T-cell (primary cell): ENCODE measurements around the gene MAP2K5. TPM values are rescaled to one million over a fixed set of nuclear protein-coding genes. Genes with fewer than 3 reads are reported as not detected.
A peak's percentile ranks its signal among the peaks of the same experiment; 100 is the strongest.

Source experiments
- ATAC-seq, 4 experiments: fragments of 200-7000 bp in 3 of 4; fragments of 150-1000 bp in 1 of 4; cut with Tn5 transposase; replicated peaks in 1 of 4; 1 replicate in 3 of 4; 2 replicates in 1 of 4; pipeline ENCODE4 v1.10.0; 2021; ENCODE audit warnings: moderate library complexity in 3 of 4, mild to moderate bottlenecking in 2 of 4, moderate number of reproducible peaks in 1 of 4
- CTCF ChIA-PET, 2 donors: fragments of 300-600 bp; sonication (Branson Sonifier 250); formaldehyde crosslinking; loops; one replicate each; lab custom pipeline; 2022; ENCODE audit warnings: antibody characterized with exemption in 2 of 2; lab: Charles Lee
- POLR2A ChIA-PET, 2 donors: fragments of 300-600 bp; sonication (Branson Sonifier 250); formaldehyde crosslinking; loops; one replicate each; lab custom pipeline; 2022; ENCODE audit warnings: antibody characterized with exemption in 2 of 2; lab: Charles Lee
- DNase-seq, 35 experiments: peaks; one replicate each; pipeline versions ENCODE4 v3.0.0 to v3.0.0-alpha.2; 2013 to 2023
- H3K27ac ChIP-seq: one replicate; pipeline ENCODE4 v1.5.1; 2013; ENCODE audit warnings: low read length
- H3K27me3 ChIP-seq, 2 experiments: replicated peaks in 1 of 2; 1 replicate in 1 of 2; 2 replicates in 1 of 2; pipeline versions ENCODE4 v1.6.1 to v1.7.0; 2013; ENCODE audit warnings: low read length in 1 of 2, mixed read lengths in 1 of 2; ENCODE audit not compliant: control insufficient read depth in 2 of 2, insufficient read depth in 2 of 2; ENCODE audit errors: extremely low read depth in 1 of 2
- H3K36me3 ChIP-seq, 2 donors: 1 replicate in 1 of 2; 2 replicates in 1 of 2; pipeline versions ENCODE4 v1.6.1 to v1.7.0; 2013; ENCODE audit warnings: low read length in 1 of 2; ENCODE audit not compliant: control insufficient read depth in 2 of 2, insufficient read depth in 1 of 2; ENCODE audit errors: extremely low read depth in 1 of 2
- H3K4me1 ChIP-seq, 2 experiments: 1 replicate in 1 of 2; 2 replicates in 1 of 2; pipeline versions ENCODE4 v1.6.1 to v1.7.0; 2013; ENCODE audit warnings: low read length in 2 of 2, mixed read lengths in 1 of 2; ENCODE audit not compliant: insufficient read depth in 2 of 2, control insufficient read depth in 1 of 2; ENCODE audit errors: extremely low read depth in 1 of 2
- H3K4me3 ChIP-seq, 2 donors: 1 replicate in 1 of 2; 2 replicates in 1 of 2; pipeline versions ENCODE4 v1.5.1 to v1.7.0; 2013; ENCODE audit warnings: mild to moderate bottlenecking in 2 of 2, low read length in 1 of 2, moderate library complexity in 1 of 2; ENCODE audit not compliant: control insufficient read depth in 1 of 2; ENCODE audit errors: extremely low read depth in 1 of 2
- H3K9me3 ChIP-seq: 2 replicates; pipeline ENCODE4 v1.7.0; 2013
- H3K27ac Mint-ChIP-seq, 2 donors: one replicate each; pipeline ENCODE4 v1.8.0; 2020 to 2021; ENCODE audit warnings: mild to moderate bottlenecking in 2 of 2, mixed read lengths in 2 of 2
- H3K27me3 Mint-ChIP-seq, 2 donors: one replicate each; pipeline ENCODE4 v1.8.0; 2021 to 2022; ENCODE audit warnings: mixed read lengths in 2 of 2
- H3K36me3 Mint-ChIP-seq: one replicate; pipeline ENCODE4 v1.8.0; 2021; ENCODE audit warnings: mixed read lengths
- H3K4me1 Mint-ChIP-seq, 3 donors: one replicate each; pipeline ENCODE4 v1.8.0; 2020 to 2022; ENCODE audit warnings: mixed read lengths in 3 of 3, mild to moderate bottlenecking in 1 of 3
- H3K4me3 Mint-ChIP-seq, 3 donors: one replicate each; pipeline ENCODE4 v1.8.0; 2020 to 2022; ENCODE audit warnings: mild to moderate bottlenecking in 3 of 3, mixed read lengths in 3 of 3, moderate library complexity in 3 of 3
- H3K9me3 Mint-ChIP-seq, 3 donors: one replicate each; pipeline ENCODE4 v1.8.0; 2020 to 2022; ENCODE audit warnings: mixed read lengths in 3 of 3
- WGBS: methylation state at CpG from one replicate; pipeline ENCODE4 v1.1.5; 2013; ENCODE audit warnings: missing lambda C conversion rate; ENCODE audit not compliant: insufficient coverage; 5-methylcytosine and 5-hydroxymethylcytosine counted together
- total RNA-seq, 35 experiments: library from RNA in 6 of 35; stranded (reverse) in 6 of 35; fragments of 120-200 nt in 1 of 35; gene quantifications; one replicate each; pipeline versions ENCODE4 v1.2.1 to v1.2.4 and lab custom pipeline; 2013 to 2026

The MAP2K5 gene
- total RNA-seq, 5 donors from 2014 or later (not counting 1 experiment from before 2014, with no cell fraction given) = 24.5 to 35.5 (median 28.5) TPM

DNA sequence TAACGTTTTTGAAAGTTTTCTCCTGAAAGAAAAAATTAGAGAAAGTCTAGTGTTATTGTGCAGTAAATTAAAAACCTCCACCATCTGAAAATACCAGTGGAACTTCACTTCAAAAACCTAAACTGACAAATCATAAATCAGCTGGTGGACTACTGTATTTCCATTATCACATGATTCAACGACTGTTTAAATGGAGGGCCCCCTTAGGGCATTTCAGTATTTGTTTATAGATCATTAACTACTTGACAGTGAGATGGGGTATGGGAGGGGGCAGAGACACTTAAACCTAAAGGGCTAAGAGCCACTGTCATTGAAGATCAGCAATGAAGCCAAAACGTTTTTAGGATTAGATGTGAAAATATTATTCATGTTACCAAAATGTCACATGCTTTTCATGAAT, 30.4 kb upstream of the MAP2K5 start:
- Mint-ChIP-seq H3K27me3 (no peaks in the 10 kb centered on the region), H3K4me3 (no peak overlapping the region), H3K4me1 (no peaks in the 10 kb centered on the region), H3K36me3 (peaks cover 37% of the 10 kb centered on the region), H3K27ac (no peak overlapping the region), H3K9me3 (no peaks in the 10 kb centered on the region)
- DNase-seq (no peak), ATAC-seq (no peak)
- Histone ChIP-seq H3K4me1 (no peaks in the 10 kb centered on the region), H3K9me3 (no peaks in the 10 kb centered on the region), H3K27ac (no peak overlapping the region), H3K27me3 (no peaks in the 10 kb centered on the region), H3K4me3 (no peak overlapping the region), H3K36me3 (peaks cover 0 to 1% of the 10 kb centered on the region in 2 donors)
- no CpG with 5 or more reads among the region's 3 CpGs for whole genome bisulfite sequencing
- POLR2A ChIA-PET = no interaction called here
- CTCF ChIA-PET = no interaction called here

DNA sequence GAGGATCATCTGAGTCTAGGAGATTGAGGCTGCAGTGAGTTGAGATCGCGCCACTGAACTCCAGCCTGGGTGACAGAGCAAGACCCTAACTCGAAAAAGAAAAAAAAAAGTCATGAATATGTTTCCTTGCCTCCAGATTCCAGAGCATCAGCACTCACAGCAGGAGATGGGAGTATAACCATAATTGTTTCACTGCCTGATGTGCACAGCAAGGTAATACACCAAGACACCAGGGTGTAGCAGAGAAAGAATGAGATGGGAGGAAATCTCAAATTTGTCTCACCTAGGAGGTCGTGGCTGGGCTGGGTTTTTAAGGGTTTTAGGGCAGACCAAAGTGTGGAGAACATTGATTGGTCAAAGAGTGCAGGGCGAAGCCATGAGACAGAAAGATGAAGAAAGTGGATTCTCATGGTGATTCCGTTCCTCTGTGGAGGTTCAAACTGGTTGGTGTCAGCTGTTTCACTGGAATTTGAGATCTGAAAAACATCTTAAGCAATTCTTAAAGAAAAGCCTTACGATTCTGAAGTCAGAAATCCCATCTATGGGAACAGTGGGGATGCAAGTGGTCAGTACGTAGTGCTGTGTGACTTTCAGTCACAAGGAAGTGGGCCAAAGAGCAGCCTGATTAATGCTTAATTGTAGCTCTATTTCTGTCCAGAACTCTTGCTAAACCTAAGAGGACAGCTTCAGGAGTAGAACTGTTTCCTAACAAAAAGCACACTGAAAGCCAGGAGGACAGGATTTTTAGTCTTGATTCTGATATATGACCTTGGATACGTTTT, 29.4 kb upstream of the MAP2K5 start:
- H3K27me3 Mint-ChIP-seq = no peaks in the 10 kb centered on the region
- WGBS = 72% methylated on average over 7 of the region's 9 CpGs
- ATAC-seq (no peak), DNase-seq (no peak)
- Histone ChIP-seq H3K4me1 (no peaks in the 10 kb centered on the region), H3K27me3 (no peaks in the 10 kb centered on the region), H3K36me3 (peaks cover 0 to 4% of the 10 kb centered on the region in 2 donors), H3K27ac (no peak overlapping the region), H3K4me3 (no peak overlapping the region), H3K9me3 (no peaks in the 10 kb centered on the region)
- peaks cover 37% of the 10 kb centered on the region for H3K36me3 Mint-ChIP-seq
- H3K27ac Mint-ChIP-seq = no peak overlapping the region
- ChIA-PET POLR2A (no interaction called here), CTCF (no interaction called here)
- no peak overlapping the region for H3K4me3 Mint-ChIP-seq
- H3K9me3 Mint-ChIP-seq = no peaks in the 10 kb centered on the region
- peaks cover 0 to 2% (median 0%) of the 10 kb centered on the region in 3 donors for H3K4me1 Mint-ChIP-seq

DNA sequence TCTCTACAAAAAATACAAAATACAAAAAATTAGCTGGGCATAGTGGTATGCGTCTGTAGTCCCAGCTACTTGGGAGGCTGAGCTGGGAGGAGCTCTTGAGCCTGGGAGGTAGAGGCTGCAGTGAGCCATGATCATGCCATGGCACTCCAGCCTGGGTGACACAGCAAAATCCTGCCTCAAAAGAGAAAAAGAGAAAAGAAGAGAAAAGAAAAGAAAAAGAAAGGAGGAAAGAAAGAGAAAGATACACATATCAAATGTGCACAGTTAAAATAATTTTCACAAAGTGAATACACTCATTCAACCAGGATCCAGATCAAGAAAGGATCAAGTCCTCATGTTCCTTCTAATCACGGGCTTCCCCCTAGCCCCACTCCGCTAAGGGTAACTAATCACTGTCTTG, 27.4 kb upstream of the MAP2K5 start:
- Histone ChIP-seq H3K4me3 (no peak overlapping the region), H3K27me3 (no peaks in the 10 kb centered on the region), H3K9me3 (no peaks in the 10 kb centered on the region), H3K27ac (no peak overlapping the region), H3K36me3 (peaks cover 0 to 4% of the 10 kb centered on the region in 2 donors), H3K4me1 (no peaks in the 10 kb centered on the region)
- no peaks in the 10 kb centered on the region for H3K27me3 Mint-ChIP-seq
- CTCF ChIA-PET = no interaction called here
- H3K4me1 Mint-ChIP-seq = peaks cover 0 to 2% (median 0%) of the 10 kb centered on the region in 3 donors
- no peak for DNase-seq
- H3K4me3 Mint-ChIP-seq = no peak overlapping the region
- peaks cover 33% of the 10 kb centered on the region for H3K36me3 Mint-ChIP-seq
- H3K9me3 Mint-ChIP-seq = no peaks in the 10 kb centered on the region
- no peak overlapping the region for H3K27ac Mint-ChIP-seq
- POLR2A ChIA-PET = interaction anchor here in 1 of 2 donors (0.9 kb wide), 1 partner anchor 9 kb away, joined by 3 read pairs; no protein-coding TSS in a partner anchor
- no CpG with 5 or more reads among the region's 3 CpGs for WGBS
- ATAC-seq = no peak

DNA sequence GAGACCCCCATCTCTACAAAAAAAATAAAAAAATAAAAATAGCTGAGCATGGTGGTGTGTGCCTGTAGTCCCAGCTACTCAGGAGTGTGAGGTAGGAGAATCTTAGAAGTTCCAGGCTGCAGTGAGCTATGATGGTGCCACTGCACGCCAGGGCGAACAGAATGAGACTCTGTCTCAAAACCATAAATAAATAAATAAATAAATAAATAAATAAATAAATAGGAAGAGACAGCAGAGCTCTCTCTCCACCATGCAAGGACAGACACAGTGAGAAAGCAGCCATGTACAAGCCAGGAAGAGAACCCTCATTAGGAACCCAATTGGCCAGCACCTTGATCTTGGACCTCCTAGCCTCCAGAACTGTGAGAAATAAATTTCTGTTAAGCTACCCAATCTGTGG, 26.9 kb upstream of the MAP2K5 start:
- no peak overlapping the region for H3K4me3 Mint-ChIP-seq
- DNase-seq (no peak), ATAC-seq (no peak)
- H3K27me3 Mint-ChIP-seq = no peaks in the 10 kb centered on the region
- H3K27ac ChIP-seq = no peak overlapping the region
- H3K36me3 ChIP-seq = peaks cover 0 to 4% of the 10 kb centered on the region in 2 donors
- ChIA-PET POLR2A (interaction anchor here in 1 of 2 donors (0.9 kb wide), 1 partner anchor 9 kb away, joined by 3 read pairs; no protein-coding TSS in a partner anchor), CTCF (no interaction called here)
- H3K9me3 ChIP-seq = no peaks in the 10 kb centered on the region
- H3K4me3 ChIP-seq = no peak overlapping the region
- no peaks in the 10 kb centered on the region for H3K9me3 Mint-ChIP-seq
- no peaks in the 10 kb centered on the region for H3K27me3 ChIP-seq
- peaks cover 0 to 3% of the 10 kb centered on the region in 2 experiments for H3K4me1 ChIP-seq
- WGBS = no CpG with 5 or more reads among the region's 2 CpGs
- H3K4me1 Mint-ChIP-seq = peaks cover 0 to 6% (median 4%) of the 10 kb centered on the region in 3 donors
- H3K27ac Mint-ChIP-seq = no peak overlapping the region
- H3K36me3 Mint-ChIP-seq = peaks cover 30% of the 10 kb centered on the region

DNA sequence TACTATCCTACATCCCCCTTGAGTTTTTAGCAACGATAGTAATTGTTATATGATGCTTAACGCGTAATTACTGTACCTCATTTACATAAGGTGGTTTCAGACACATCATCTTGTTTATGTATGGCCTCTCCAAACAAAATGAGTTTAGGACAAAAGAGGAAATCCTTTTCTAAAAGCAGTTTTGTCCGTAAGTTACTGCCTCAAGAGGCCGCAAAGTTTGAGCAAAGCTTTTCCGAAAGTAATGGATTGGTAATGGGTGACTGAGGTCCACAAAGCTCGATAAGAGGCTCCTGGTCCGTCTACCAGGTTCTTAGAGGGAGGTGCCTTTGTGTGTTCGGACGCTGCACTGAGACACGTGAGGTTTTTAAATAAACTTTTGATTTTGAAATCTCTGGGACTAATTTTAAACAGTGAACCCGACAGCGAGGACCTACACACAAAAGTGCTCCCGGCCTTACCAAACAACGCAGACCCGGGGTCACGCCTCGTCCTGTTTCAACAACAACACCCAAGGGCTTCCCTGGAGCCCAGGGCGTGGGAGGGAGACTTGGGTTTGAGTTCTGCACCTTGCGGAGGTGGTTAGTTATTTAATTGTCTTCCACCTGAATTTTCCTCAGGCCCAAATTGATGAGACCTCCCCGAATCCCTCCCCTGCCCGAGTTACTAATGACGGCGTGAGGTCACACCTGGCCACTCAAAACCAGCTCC, 22.0 kb upstream of the MAP2K5 start:
- Mint-ChIP-seq H3K4me3 (peak overlapping the region; percentile 89 to 91 (median 89)), H3K27me3 (no peaks in the 10 kb centered on the region), H3K4me1 (peaks cover 28 to 36% (median 29%) of the 10 kb centered on the region in 3 donors), H3K36me3 (peaks cover 3% of the 10 kb centered on the region), H3K27ac (peak overlapping the region; percentile 92 to 96), H3K9me3 (no peaks in the 10 kb centered on the region)
- Histone ChIP-seq H3K4me3 (peak overlapping the region; percentile 88 to 93), H3K9me3 (no peaks in the 10 kb centered on the region), H3K27ac (peak overlapping the region; percentile 97), H3K27me3 (no peaks in the 10 kb centered on the region), H3K36me3 (peaks cover 0 to 4% of the 10 kb centered on the region in 2 donors), H3K4me1 (peaks cover 5 to 7% of the 10 kb centered on the region in 2 experiments)
- WGBS = 14% methylated on average over 12 of the region's 24 CpGs
- ChIA-PET CTCF (no interaction called here), POLR2A (interaction anchor here in 1 of 2 donors (0.5 kb wide), 2 partner anchors 22 to 1297 kb away, joined by 3 to 9 read pairs; partner anchors contain the start of gene MAP2K5)
- ATAC-seq = peak in 1 of 4 experiments; percentile 17
- peak in 2 of 35 experiments; percentile 3 to 4 for DNase-seq
